GM15510 (cell line): ENCODE data around the gene BABAM2.

Experiments
- POLR2A ChIP-seq: IDR thresholded peaks from 3 replicates; pipeline ENCODE4 v1.6.1; 2011; ENCODE audit warnings: borderline replicate concordance; ENCODE audit not compliant: insufficient read length; ENCODE audit errors: extremely low read depth

BABAM2 gene

GRCh38 chr2:28332696-28333095, 442.2 kb downstream of the BABAM2 start:
- TF ChIP-seq POLR2A: no peak

GRCh38 chr2:28333606-28334526, 443.3 kb downstream of the BABAM2 start:
- no peak for TF ChIP-seq POLR2A

- no peak for TF ChIP-seq POLR2A
Measured at GRCh38 chr2:28334527-28334894, 444.0 kb downstream of the BABAM2 start.

GRCh38 chr2:28335666-28336065, 445.1 kb downstream of the BABAM2 start:
- no peak for TF ChIP-seq POLR2A

- TF ChIP-seq POLR2A: no peak
Measured at GRCh38 chr2:28336264-28336980, 445.9 kb downstream of the BABAM2 start.

GRCh38 chr2:28336982-28337627, 446.6 kb downstream of the BABAM2 start:
- TF ChIP-seq POLR2A: no peak

- TF ChIP-seq POLR2A: no peak
Measured at GRCh38 chr2:28338046-28338817, 447.7 kb downstream of the BABAM2 start.

- no peak for TF ChIP-seq POLR2A
Measured at GRCh38 chr2:28338831-28339321, 448.3 kb downstream of the BABAM2 start.

GRCh38 chr2:28339516-28340175, 449.1 kb downstream of the BABAM2 start:
- TF ChIP-seq POLR2A: no peak

- TF ChIP-seq POLR2A: no peak
Measured at GRCh38 chr2:28340312-28341202, 450.0 kb downstream of the BABAM2 start.

- TF ChIP-seq POLR2A: no peak
Measured at GRCh38 chr2:28341208-28341891, 450.8 kb downstream of the BABAM2 start.
